Inflammatory macrophage (primary cell): ENCODE data around the gene LYPD6B.
A peak's percentile ranks its signal among the peaks of the same experiment; 100 is the strongest.

Experiments used
- DNase-seq, 2 donors: peaks; one replicate each; pipeline ENCODE4 v3.0.0-alpha.2; 2020 to 2022
- total RNA-seq, 18 experiments: gene quantifications; one replicate each; lab custom pipeline; 2026; ENCODE audit warnings: mixed read lengths in 6 of 18, inconsistent platforms in 2 of 18; lab: John Stamatoyannopoulos, UW

LYPD6B gene, protein sequence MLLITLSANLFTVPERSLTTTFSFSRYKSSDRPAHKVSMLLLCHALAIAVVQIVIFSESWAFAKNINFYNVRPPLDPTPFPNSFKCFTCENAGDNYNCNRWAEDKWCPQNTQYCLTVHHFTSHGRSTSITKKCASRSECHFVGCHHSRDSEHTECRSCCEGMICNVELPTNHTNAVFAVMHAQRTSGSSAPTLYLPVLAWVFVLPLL
- total RNA-seq, result 0 to 0.13 (median 0) reads per million in 18 experiments

DNA sequence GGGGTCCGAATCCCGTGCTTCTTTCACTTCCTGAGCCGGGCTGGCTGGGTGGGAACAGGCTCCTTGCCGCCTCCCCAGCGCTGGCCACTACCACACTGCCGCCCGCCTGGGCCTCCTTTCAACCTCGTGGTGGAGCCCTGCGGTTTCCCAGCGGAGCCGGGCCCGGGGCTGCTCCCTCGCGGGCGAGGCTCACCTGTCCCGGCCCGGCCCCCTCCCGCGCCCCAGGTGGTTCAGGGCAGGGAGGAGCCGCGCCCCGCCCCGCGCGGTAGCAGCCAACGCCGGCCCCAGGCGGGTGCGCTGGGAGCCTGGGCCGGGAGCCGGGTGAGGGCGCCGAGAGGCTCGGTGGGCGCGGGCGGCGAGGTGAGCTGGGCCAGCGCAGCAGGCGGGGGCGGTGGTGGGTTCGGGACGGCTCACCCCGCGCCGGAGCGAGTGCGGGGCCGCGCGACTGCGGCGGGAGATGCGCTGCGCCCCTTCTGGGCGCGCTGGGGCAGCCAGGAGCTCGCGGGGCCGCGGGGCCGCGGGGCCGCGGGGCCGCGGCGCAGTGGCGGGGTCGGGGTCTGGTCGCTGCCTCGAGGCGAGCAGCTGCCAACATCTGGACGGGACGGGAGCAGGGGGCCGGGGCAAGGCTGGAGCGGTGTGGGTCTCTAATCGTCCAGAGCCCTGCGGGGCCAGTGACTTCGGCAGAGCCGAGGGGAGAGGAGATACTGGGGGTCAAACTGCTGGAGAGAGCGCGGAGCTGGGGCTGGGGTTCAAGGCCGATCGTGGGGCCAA, at the start of gene LYPD6B:
Gene LYPD6B (plus strand): TSS at position 258 of the 771 bp plus-strand sequence. CDS start 92,250 bp downstream, outside the sequence.
- DNase-seq, result no peak

- peak; percentile 77 to 78 for DNase-seq
Observed at GRCh38 chr2:148989882-148990493, 48.5 kb upstream of the LYPD6B start.

DNA sequence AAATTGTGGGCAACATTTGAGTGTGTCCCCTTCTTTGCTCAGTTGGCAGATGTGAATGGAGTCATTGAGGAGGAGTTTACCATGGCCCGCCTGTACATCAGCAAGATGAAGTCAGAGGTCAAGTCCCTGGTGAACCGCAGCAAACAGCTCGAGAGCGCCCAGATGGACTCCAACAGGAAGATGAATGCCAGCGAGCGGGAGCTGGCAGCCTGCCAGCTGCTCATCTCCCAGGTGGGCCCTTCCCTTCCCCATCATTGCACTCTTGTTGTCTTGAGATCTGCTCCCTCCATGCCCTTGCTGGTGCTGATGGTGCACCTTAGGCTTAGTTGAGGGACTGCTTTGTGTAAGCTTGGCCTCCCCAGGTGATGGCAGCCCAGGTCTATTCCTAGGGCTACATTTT, 47.5 kb upstream of the LYPD6B start:
- no peak for DNase-seq

- DNase-seq, result no peak
Observed at GRCh38 chr2:148992448-148992847, 46.1 kb upstream of the LYPD6B start.

GRCh38 chr2:148993351-148993750, 45.1 kb upstream of the LYPD6B start:
- DNase-seq, result no peak

GRCh38 chr2:148994341-148994740, 44.2 kb upstream of the LYPD6B start:
- no peak for DNase-seq

DNA sequence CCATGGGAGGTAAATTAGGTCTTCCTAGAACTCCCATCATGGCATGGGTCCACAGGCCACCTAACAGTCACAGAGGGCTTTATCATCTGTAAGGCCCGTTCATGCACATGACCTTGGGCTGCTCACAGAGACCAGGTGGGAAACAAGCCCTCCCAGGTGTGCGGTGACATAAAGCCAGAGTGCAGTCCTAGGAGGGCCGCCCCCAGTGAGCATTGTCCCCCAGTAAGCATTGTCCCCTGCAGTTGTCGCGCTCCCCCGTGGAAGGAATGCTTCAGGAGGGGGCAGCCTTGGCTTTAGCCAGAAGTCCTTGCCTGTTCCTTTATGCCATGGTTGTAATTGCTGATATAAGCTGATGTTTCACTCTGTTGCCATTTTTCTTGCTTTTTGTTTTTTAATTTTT, 41.7 kb upstream of the LYPD6B start:
- no peak for DNase-seq

GRCh38 chr2:148998165-148998830, 40.2 kb upstream of the LYPD6B start:
- no peak for DNase-seq

GRCh38 chr2:148998831-148999200, 39.7 kb upstream of the LYPD6B start:
- no peak for DNase-seq

DNA sequence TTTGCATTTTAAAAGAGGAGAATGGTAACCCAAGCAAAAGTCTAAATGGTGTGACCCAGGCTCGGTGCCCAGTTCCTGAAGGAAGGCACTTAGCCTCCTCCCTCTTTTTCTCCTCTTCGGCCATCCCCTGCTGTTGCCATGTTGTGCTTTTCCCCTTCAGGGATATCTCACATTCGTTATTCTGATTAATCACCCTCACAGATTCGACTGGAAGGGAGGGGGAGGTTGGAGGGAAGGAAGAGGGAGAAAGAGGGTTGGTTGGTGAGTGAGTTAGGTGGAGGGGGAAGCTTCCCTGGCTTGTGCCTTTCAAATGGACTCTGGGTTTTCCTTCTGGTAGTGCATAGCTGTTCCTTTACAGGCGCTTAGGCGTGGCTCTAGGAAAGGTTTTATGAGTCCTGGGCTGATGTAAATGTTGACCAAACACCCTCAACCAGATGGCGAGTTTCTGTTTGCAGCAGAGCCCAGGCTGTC, 39.0 kb upstream of the LYPD6B start:
- DNase-seq, result no peak

GRCh38 chr2:149000158-149000938, 38.2 kb upstream of the LYPD6B start:
- no peak for DNase-seq

DNA sequence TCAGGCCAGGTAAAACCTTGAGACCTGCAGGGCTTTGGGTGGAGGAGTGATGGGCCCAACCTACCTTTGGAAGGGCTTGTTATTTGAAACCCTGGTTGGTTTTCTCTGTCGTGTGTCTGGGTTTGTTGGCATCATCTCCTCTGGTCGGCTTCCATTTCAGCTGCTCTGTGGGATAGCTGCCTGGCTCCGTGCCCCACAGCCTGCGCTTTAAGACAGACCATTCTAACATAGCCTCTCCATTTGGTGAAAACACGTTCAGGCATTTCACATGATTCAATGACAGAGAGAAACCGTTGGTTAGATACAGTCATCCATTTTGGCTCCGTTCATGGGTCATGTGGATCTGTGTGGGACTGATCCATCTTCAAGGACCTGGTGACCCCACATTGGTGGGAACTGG, 37.0 kb upstream of the LYPD6B start:
- DNase-seq, result no peak

GRCh38 chr2:149002378-149002890, 36.1 kb upstream of the LYPD6B start:
- DNase-seq, result no peak

- DNase-seq, result no peak
Observed at GRCh38 chr2:149002891-149003740, 35.4 kb upstream of the LYPD6B start.

DNA sequence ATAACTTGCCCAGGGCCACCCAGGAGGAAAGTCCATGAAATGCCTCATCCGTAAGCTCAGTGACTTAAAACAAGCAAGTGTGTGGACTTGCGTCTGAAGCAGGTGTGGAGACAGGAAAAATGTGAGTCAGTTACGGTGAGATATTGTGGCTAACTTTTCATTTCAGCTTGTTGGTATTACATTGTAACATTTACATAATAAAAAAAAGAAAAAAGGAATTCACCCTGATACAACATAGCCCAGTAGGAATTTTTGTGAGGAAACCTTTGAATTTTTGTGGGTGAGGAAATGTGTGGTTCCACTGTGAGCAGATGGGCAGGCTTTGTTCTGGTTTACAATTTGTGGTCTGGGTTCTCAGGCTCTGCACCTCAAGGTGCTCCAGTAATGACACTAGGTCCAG, 33.7 kb upstream of the LYPD6B start:
- no peak for DNase-seq

GRCh38 chr2:149005471-149006077, 32.9 kb upstream of the LYPD6B start:
- DNase-seq, result no peak

- DNase-seq, result no peak
Observed at GRCh38 chr2:149006883-149007543, 31.5 kb upstream of the LYPD6B start.

GRCh38 chr2:149008381-149008780, 30.1 kb upstream of the LYPD6B start:
- no peak for DNase-seq

DNA sequence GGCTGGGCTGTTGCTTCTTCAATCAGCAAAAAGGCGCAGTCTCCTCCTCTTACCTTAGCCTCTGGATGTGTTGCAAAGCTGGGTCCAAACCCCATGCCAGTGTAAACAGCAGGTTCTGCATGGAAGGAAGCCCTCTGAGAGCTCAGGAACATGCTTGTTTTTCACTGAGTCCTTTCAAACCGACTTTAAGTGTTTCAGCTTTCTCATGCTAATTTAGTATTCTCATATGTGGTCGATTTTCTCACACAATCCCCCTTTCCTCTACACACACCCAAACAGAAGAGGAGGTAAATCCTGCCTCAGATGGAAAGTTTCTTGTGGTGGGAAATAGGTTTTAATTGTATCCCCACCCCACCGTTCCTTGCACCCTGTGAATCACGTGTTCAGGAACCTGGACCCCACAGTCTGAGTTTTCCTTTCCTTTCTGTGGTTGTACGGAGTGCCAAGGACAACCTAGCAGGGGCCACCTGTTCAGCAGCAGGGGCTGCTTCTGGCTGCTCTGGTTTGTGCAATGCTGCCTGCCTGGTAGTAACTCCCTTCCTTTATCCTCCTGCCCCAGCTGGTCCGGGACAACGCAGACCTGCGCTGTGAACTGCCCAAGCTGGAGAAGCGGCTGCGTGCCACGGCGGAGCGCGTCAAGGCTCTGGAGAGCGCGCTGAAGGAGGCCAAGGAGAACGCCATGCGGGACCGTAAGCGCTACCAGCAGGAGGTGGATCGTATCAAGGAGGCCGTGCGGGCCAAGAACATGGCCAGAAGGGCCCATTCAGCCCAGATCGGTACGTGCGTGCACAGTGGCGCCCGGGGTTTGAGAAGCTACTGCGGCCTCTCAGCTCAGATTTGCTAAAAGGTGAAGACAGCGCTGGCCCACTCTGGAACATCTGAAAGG, 28.7 kb upstream of the LYPD6B start:
- DNase-seq, result no peak
